Astrocyte (in vitro differentiated cells and primary cell): ENCODE data around the gene MED27. TPM values are rescaled to one million over a fixed set of nuclear protein-coding genes. Genes with fewer than 3 reads are reported as not detected.

Source experiments
- DNase-seq: peaks from one replicate; pipeline ENCODE4 v3.0.0-alpha.2; 2010; ENCODE audit warnings: low read depth
- FAIRE-seq: peaks from 2 replicates; lab custom pipeline; 2011; peaks lifted over from hg19 to GRCh38; lab: Jason Lieb, UNC
- H2AFZ ChIP-seq: 2 replicates; pipeline ENCODE4 v1.6.0; 2012; ENCODE audit warnings: low read depth, low read length, inconsistent platforms
- H3K27ac ChIP-seq: 2 replicates; pipeline ENCODE4 v1.5.1; 2011; ENCODE audit warnings: low read depth, low read length, inconsistent platforms
- H3K27me3 ChIP-seq: 2 replicates; pipeline ENCODE4 v1.6.0; 2011; ENCODE audit warnings: low read length, inconsistent platforms; ENCODE audit not compliant: insufficient read depth
- H3K36me3 ChIP-seq: 2 replicates; pipeline ENCODE4 v1.5.1; 2011; ENCODE audit warnings: low read length, inconsistent platforms; ENCODE audit not compliant: insufficient read depth
- H3K4me1 ChIP-seq: 2 replicates; pipeline ENCODE4 v1.5.1; 2011; ENCODE audit warnings: low read length, inconsistent platforms; ENCODE audit not compliant: insufficient read depth
- H3K4me2 ChIP-seq: 2 replicates; pipeline ENCODE4 v1.6.0; 2012; ENCODE audit warnings: low read length, inconsistent platforms
- H3K4me3 ChIP-seq: 2 replicates; pipeline ENCODE4 v1.5.1; 2011; ENCODE audit warnings: low read depth, mild to moderate bottlenecking, low read length, inconsistent platforms; ENCODE audit not compliant: insufficient read depth
- H3K79me2 ChIP-seq: 2 replicates; pipeline ENCODE4 v1.6.0; 2012; ENCODE audit warnings: mild to moderate bottlenecking, low read length, inconsistent platforms; ENCODE audit not compliant: insufficient read depth
- H3K9ac ChIP-seq: 2 replicates; pipeline ENCODE4 v1.6.0; 2012; ENCODE audit warnings: mild to moderate bottlenecking, low read length, inconsistent platforms
- H3K9me3 ChIP-seq: 2 replicates; pipeline ENCODE4 v1.5.1; 2012; ENCODE audit warnings: low read depth, mild to moderate bottlenecking, low read length, inconsistent platforms; ENCODE audit not compliant: insufficient read depth
- H4K20me1 ChIP-seq: 2 replicates; pipeline ENCODE4 v1.6.0; 2012; ENCODE audit warnings: low read length, inconsistent platforms; ENCODE audit not compliant: insufficient read depth
- H3K27ac Mint-ChIP-seq: one replicate; pipeline ENCODE4 v1.8.0; 2021; ENCODE audit warnings: mild to moderate bottlenecking, mixed read lengths; ENCODE audit not compliant: unreplicated experiment
- H3K27me3 Mint-ChIP-seq: one replicate; pipeline ENCODE4 v1.8.0; 2021; ENCODE audit warnings: low read depth, mixed read lengths; ENCODE audit not compliant: unreplicated experiment
- H3K36me3 Mint-ChIP-seq: one replicate; pipeline ENCODE4 v1.8.0; 2021; ENCODE audit warnings: low read depth, mixed read lengths; ENCODE audit not compliant: unreplicated experiment
- H3K4me1 Mint-ChIP-seq: one replicate; pipeline ENCODE4 v1.8.0; 2021; ENCODE audit warnings: low read depth, mixed read lengths; ENCODE audit not compliant: unreplicated experiment
- H3K4me3 Mint-ChIP-seq: one replicate; pipeline ENCODE4 v1.8.0; 2021; ENCODE audit warnings: mild to moderate bottlenecking, moderate library complexity, mixed read lengths; ENCODE audit not compliant: unreplicated experiment
- H3K9me3 Mint-ChIP-seq: one replicate; pipeline ENCODE4 v1.8.0; 2021; ENCODE audit warnings: mild to moderate bottlenecking, mixed read lengths; ENCODE audit not compliant: unreplicated experiment
- EZH2 ChIP-seq: IDR thresholded peaks from 2 replicates; pipeline ENCODE4 v1.6.1; 2012; ENCODE audit warnings: mild to moderate bottlenecking, low read length, inconsistent platforms; ENCODE audit not compliant: insufficient read depth
- total RNA-seq: library from RNA; stranded (reverse); gene quantifications from 2 replicates; pipeline ENCODE4 v1.2.1, GENCODE V29; 2021
- TF ChIP-seq, protein P1 (sequence below): IDR thresholded peaks from 2 replicates; pipeline ENCODE4 v1.5.1; 2011; ENCODE audit warnings: low read depth, mild to moderate bottlenecking, inconsistent platforms, low read length, moderate library complexity; ENCODE audit not compliant: insufficient read depth

Gene MED27
- total RNA-seq, 1 donor from 2014 or later = 26.9 TPM

- Mint-ChIP-seq H3K36me3 (peaks cover 2% of the 10 kb centered on the region), H3K27ac (peak overlapping the region; percentile 9), H3K4me1 (no peaks in the 10 kb centered on the region), H3K27me3 (peaks cover 40% of the 10 kb centered on the region), H3K9me3 (no peaks in the 10 kb centered on the region), H3K4me3 (no peak overlapping the region)
- Histone ChIP-seq H2AFZ (no peak overlapping the region), H3K4me1 (no peaks in the 10 kb centered on the region), H3K9ac (no peak overlapping the region), H3K27ac (no peak overlapping the region), H3K4me2 (no peak overlapping the region), H4K20me1 (peaks cover 4% of the 10 kb centered on the region), H3K79me2 (no peaks in the 10 kb centered on the region), H3K4me3 (no peak overlapping the region), H3K36me3 (no peaks in the 10 kb centered on the region), H3K9me3 (no peaks in the 10 kb centered on the region), H3K27me3 (peaks cover 10% of the 10 kb centered on the region)
- TF ChIP-seq, protein P1, sequence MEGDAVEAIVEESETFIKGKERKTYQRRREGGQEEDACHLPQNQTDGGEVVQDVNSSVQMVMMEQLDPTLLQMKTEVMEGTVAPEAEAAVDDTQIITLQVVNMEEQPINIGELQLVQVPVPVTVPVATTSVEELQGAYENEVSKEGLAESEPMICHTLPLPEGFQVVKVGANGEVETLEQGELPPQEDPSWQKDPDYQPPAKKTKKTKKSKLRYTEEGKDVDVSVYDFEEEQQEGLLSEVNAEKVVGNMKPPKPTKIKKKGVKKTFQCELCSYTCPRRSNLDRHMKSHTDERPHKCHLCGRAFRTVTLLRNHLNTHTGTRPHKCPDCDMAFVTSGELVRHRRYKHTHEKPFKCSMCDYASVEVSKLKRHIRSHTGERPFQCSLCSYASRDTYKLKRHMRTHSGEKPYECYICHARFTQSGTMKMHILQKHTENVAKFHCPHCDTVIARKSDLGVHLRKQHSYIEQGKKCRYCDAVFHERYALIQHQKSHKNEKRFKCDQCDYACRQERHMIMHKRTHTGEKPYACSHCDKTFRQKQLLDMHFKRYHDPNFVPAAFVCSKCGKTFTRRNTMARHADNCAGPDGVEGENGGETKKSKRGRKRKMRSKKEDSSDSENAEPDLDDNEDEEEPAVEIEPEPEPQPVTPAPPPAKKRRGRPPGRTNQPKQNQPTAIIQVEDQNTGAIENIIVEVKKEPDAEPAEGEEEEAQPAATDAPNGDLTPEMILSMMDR = no peak
- no peak for TF ChIP-seq EZH2
- no peak for DNase-seq
- FAIRE-seq = no peak
Measured at GRCh38 chr9:131853434-131853833, 226.2 kb downstream of the MED27 start.

- H3K4me2 ChIP-seq = no peak overlapping the region
- Mint-ChIP-seq H3K27ac (no peak overlapping the region), H3K27me3 (peaks cover 42% of the 10 kb centered on the region), H3K4me3 (no peak overlapping the region), H3K36me3 (no peaks in the 10 kb centered on the region), H3K4me1 (no peaks in the 10 kb centered on the region), H3K9me3 (no peaks in the 10 kb centered on the region)
- H2AFZ ChIP-seq = no peak overlapping the region
- peaks cover 15% of the 10 kb centered on the region for H3K27me3 ChIP-seq
- no peak overlapping the region for H3K9ac ChIP-seq
- no peaks in the 10 kb centered on the region for H3K79me2 ChIP-seq
- H3K27ac ChIP-seq = no peak overlapping the region
- TF ChIP-seq, protein P1 = no peak
- TF ChIP-seq EZH2 = no peak
- no peak for DNase-seq
- H3K9me3 ChIP-seq = peaks cover 2% of the 10 kb centered on the region
- FAIRE-seq = no peak
- no peak overlapping the region for H3K4me3 ChIP-seq
- H3K36me3 ChIP-seq = no peaks in the 10 kb centered on the region
- H4K20me1 ChIP-seq = peaks cover 4% of the 10 kb centered on the region
- H3K4me1 ChIP-seq = no peaks in the 10 kb centered on the region
Measured at GRCh38 chr9:131851414-131851813, 228.3 kb downstream of the MED27 start.

- Histone ChIP-seq H3K27ac (no peak overlapping the region), H3K36me3 (no peaks in the 10 kb centered on the region), H3K27me3 (peaks cover 20% of the 10 kb centered on the region), H4K20me1 (peaks cover 4% of the 10 kb centered on the region), H3K4me2 (no peak overlapping the region), H3K4me1 (no peaks in the 10 kb centered on the region), H2AFZ (no peak overlapping the region), H3K4me3 (no peak overlapping the region), H3K9me3 (peaks cover 3% of the 10 kb centered on the region), H3K9ac (no peak overlapping the region), H3K79me2 (no peaks in the 10 kb centered on the region)
- peaks cover 42% of the 10 kb centered on the region for H3K27me3 Mint-ChIP-seq
- H3K36me3 Mint-ChIP-seq = no peaks in the 10 kb centered on the region
- no peak overlapping the region for H3K27ac Mint-ChIP-seq
- FAIRE-seq (no peak), DNase-seq (no peak)
- TF ChIP-seq, protein P1 = no peak
- no peak for TF ChIP-seq EZH2
- no peaks in the 10 kb centered on the region for H3K4me1 Mint-ChIP-seq
- no peak overlapping the region for H3K4me3 Mint-ChIP-seq
- no peaks in the 10 kb centered on the region for H3K9me3 Mint-ChIP-seq
Measured at GRCh38 chr9:131849391-131849790, 230.3 kb downstream of the MED27 start.
